Activated T-helper 1 cell treated with anti-CD3 and anti-CD28 coated beads, Interleukin-2, amount 50 U/mL, for 16 hours (primary cell): ENCODE measurements around the gene MYO18B.
"Not testable (repeated sequence)": the region's sequence is repeated elsewhere in the genome, so short reads cannot be mapped to it uniquely, and the experiment has no call there.

Experiments
- DNase-seq, 2 donors: peaks; one replicate each; pipeline ENCODE4 v3.0.0-alpha.2; 2020; ENCODE audit warnings: low read depth in 1 of 2, low spot score in 1 of 2

MYO18B gene

DNA sequence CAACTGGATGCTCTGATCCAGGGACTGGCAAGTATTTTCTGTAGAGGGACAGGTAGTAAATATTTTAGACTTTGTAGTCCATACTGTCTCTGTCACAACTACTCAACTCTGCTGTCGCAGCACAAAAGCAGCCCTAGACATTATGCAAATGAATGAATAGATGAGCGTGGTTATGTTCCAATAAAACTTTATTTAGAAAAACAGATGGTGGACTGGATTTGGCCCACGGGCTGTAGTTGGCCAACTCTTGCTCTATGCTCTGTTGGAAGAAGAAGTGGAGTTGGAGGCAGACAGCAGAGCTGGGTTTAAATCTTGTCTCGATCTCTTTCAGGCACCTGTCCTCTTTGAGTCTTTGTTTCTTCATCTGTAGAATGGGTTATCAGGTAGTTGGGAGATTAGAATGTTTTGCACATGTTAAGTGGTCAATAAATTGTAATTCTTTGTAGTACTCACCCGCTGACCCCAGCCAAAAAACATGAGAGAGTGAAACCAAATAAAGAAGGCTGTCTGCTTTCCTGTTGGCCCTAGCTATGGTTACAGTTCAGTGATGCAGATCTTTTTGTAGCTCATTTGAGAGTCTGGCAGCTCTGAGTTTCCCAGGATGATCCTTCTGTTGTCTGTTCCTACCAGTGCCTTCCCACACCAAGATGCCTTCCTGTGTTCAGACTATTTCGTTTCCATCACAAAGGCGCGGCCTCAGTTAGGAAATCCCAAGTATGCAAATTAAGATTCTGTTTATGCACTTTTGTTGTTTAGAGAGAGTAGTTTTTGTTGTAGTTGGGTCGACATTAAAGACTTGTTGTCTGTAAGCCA lies 229.2 kb downstream of the MYO18B start:
- DNase-seq: no peak

DNA sequence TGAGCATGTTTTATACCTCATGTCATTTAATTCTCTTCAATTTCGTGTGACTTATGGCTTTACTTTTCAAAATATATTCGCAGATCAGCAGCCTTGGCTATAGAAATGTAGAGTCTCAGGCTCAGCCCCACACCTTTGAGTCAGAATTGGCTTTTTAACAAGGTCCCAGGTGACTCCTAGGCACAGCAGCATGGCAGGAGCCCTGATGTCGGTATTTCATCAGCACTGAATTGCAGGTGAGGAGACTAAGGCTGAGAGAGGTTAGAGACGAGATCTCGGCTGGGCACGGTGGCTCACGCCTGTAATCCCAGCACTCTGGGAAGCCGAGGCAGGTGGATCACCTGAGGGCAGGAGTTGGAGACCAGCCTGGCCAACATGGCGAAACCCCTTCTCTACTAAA lies 230.4 kb downstream of the MYO18B start:
- DNase-seq: no peak

DNA sequence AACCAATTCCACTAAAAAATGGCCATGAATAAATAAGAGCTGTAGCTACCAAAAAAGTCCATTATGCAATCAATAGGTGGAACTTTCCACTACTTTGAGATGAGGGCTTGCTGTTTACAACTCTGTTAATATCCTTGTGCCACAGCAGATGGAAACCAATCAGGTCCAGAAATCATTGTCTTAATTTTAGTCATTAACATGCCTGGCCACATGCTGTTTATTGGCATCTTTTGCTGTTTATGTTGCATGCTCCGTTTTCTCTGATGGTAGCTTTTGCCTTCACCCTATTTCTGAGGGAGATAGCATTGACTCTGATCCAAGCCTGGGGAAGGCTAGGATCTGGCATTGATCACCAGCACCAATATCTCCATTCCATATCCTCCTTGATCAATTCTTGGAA lies 234.4 kb downstream of the MYO18B start:
- DNase-seq: no peak

DNA sequence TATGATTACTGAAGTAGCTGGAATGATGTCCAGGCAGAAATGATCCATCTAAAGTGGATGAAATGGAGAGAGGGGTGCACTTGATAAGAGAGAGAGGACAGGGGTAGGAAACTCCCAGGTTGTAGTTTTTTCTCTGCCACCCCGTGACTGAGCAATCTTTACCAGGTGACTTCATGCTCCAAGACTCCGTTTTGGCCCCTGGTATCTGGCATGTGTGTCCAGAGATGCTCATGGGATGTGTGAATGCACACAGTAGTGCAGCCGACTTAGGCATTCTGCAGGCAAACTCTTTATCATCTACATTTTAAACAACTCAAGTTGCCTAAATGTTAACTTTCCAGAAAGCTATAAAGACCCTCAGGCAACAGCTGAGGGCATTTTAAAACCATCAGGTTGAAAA lies 238.0 kb downstream of the MYO18B start:
- no peak for DNase-seq

DNA sequence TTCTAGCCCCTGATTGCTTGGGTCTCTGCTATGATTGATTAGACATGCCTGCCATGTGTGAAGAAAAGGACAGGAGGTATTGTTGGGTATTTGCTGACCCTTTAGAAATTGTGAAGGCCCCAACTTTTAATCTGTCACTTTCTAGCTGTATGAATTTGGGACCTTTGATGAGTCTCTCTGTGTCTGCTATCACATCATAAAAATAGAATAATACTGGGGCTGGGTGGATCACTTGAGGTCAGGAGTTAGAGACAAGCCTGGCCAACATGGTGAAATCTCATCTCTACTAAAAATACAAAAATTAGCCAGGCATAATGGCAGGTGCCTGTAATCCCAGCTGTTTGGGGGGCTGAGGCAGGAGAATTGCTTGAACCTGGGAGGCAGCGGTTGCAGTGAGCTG lies 242.9 kb downstream of the MYO18B start:
- DNase-seq: not testable (repeated sequence)

- DNase-seq: no peak
These were observed 246.0 kb downstream of the MYO18B start for GRCh38 chr22:25987948-25988347.

DNA sequence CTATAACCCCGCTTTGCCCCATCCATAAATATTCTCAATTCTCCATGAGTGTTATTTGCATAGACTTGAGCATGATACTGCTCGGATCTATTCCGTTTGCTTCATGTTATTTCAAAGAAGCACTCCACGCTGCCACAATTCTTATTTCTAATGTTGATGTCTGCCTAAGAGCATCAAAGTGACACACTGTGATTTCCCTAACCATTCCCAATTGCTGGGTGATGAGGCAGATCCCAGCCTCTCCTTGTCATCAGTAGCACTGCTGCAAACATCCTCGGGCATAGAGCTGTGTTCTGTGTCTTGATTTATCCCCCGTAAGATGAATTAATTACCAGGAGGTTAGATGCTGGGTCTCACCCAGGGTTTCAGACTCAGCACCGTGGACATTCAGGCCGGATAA lies 249.0 kb downstream of the MYO18B start:
- DNase-seq: no peak

- no peak for DNase-seq
These were observed 250.3 kb downstream of the MYO18B start for GRCh38 chr22:25992331-25992730.

DNA sequence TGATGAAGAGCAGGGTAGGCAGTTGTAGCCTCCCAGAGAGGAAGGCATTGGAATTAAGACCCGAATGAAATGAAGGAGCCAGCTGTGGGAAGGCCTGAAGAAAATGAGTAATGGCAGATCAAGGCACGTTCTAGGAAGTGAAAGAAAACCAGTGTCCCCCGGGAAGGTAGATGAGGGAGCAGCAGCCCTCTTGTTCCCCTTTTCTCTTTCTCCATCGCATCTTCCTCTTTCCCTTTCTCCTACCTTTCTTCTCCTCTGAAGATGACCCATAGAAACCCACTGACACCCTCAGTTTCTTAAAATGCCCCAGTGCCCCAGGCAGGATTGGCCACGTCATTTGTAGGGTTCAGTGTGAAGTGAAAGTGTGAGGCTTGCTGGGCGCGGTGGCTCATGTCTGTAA lies 254.7 kb downstream of the MYO18B start:
- no peak for DNase-seq

- no peak for DNase-seq
These were observed 256.1 kb downstream of the MYO18B start for GRCh38 chr22:25997886-25998775.

GRCh38 chr22:26002456-26002855 lies 260.5 kb downstream of the MYO18B start:
- no peak for DNase-seq

GRCh38 chr22:26004477-26004876 lies 262.5 kb downstream of the MYO18B start:
- DNase-seq: no peak

GRCh38 chr22:26008587-26008986 lies 266.6 kb downstream of the MYO18B start:
- no peak for DNase-seq

GRCh38 chr22:26016916-26017315 lies 274.9 kb downstream of the MYO18B start:
- DNase-seq: no peak

DNA sequence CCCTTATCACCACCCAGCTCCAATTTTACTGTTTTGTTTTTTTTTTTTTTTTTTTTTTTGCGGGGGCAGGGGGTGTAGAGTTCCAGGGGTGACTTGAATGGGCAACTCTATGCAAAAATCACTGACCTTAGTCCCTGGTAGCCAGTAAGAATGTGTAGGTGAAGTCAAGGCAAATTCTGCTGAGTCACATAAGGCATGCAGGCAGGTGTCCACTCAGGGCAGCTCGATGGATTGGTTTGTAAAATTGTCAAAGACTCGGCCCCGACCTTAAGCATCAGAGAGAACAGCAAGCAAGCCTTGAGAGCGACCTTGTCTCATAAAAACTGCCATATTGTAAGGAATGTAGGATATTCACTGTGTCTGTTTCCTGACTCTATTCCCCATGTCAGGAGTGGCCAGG lies 275.9 kb downstream of the MYO18B start:
- DNase-seq: no peak

- no peak for DNase-seq
These were observed 277.6 kb downstream of the MYO18B start for GRCh38 chr22:26019596-26019995.

DNA sequence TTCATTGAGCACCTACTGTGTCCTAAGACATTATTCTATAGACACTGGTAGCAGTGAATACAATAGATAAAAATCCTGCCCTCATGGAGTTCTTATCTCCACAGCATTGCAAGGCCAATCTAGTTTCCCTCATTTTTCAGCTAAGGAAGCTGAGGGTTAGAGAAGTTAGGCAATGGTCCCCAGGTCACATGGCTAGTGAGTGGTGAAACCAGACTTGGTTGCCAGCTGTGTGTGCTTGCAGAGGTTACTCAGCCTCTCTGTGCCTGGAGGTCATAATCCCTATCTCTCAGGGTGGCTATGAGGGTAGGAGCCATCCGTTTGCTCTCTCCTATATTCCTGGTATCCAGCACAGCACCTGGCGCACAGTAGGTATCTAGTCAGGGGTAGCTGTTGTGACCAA lies 279.5 kb downstream of the MYO18B start:
- no peak for DNase-seq

DNA sequence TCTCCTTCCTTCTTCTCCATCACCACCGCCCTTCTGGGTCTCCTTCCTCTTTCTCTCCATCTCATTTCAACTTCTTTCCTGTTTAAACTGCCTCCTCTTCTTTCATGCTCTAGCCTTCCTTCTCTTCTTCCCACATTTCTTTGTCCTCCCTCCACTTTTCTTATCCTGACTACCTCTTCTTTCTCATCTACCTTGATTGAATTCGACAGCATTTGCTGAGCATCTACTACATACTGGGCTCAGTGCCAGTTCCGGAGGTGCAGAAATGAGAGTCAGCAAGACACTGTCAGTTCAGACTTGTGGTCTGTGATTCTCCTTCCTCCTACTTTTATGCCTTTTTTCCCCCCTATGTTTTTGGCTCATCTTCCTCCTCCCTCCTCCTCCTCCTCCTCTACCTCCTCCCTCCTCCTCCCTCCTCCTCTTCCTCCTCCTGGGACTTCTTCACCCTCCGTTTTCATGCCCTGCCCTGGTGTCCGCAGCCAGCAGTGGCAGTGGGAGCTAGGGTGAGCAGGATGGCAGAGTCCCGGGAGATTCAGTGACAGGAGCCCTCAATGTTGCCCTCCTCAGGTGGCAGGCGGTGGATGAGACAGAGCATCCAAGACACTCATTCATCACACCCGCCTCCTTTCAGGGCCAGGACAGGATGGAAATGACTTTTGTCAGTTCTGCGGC lies 281.3 kb downstream of the MYO18B start:
- DNase-seq: no peak

- no peak for DNase-seq
These were observed 283.6 kb downstream of the MYO18B start for GRCh38 chr22:26025626-26026025.

DNA sequence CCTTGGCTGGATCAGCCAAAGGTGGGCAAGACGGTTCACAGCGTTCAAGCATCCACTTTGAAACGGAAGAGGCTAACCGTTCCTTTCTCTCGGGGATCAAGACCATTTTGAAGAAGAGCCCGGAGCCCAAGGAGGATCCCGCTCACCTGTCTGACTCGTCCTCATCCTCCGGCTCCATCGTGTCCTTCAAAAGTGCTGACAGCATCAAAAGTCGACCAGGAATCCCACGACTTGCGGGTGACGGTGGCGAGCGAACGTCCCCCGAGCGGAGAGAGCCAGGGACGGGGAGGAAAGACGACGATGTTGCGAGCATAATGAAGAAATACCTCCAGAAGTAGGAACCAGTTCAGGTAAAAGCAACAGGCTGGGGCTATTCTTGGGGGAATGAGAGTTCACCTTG lies 285.4 kb downstream of the MYO18B start:
- DNase-seq: no peak

GRCh38 chr22:26031641-26032040 lies 289.7 kb downstream of the MYO18B start:
- DNase-seq: no peak

- no peak for DNase-seq
These were observed 291.1 kb downstream of the MYO18B start for GRCh38 chr22:26033071-26033470.
